Uterus (tissue), 2 donors: ENCODE results near the gene ARHGAP31.

Experiments used
- CTCF ChIP-seq, 4 experiments: fragments of 200-600 bp in 2 of 4; fragments of 450-650 bp in 2 of 4; sonication (generic) in 2 of 4; IDR thresholded peaks; one replicate each; pipeline ENCODE4 v1.5.1; 2016 to 2019; ENCODE audit warnings: antibody characterized with exemption in 4 of 4, mild to moderate bottlenecking in 2 of 4, moderate library complexity in 1 of 4
- POLR2A ChIP-seq, 2 donors: fragments of 450-650 bp; IDR thresholded peaks; one replicate each; pipeline ENCODE4 v1.6.1; 2016; ENCODE audit warnings: antibody characterized with exemption in 2 of 2, mild to moderate bottlenecking in 1 of 2, moderate library complexity in 1 of 2

DNA sequence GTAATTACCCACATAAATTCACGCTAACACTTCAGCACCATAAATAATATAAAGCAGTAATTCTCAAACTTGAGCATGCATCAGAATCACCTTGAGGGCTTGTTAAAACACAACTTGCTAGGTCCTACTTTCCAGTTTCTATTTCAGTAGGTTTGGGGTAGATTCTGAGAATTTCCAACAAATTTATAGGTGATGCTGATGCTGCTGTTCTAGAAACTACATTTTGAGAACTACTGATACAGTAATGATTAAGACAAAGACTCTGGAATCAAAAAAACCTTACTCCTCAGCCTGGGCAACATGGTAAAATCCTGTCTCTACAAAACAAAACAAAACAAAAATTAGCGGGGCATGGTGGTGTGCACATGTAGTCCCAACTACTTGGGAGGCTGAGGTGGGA, 150.4 kb downstream of the ARHGAP31 start:
- TF ChIP-seq CTCF (IDR thresholded peaks at IDR 0.05) = no peak
- TF ChIP-seq POLR2A (IDR thresholded peaks at IDR 0.05) = no peak
